ENCODE measurements around the gene BCO2.

BCO2 gene

DNA sequence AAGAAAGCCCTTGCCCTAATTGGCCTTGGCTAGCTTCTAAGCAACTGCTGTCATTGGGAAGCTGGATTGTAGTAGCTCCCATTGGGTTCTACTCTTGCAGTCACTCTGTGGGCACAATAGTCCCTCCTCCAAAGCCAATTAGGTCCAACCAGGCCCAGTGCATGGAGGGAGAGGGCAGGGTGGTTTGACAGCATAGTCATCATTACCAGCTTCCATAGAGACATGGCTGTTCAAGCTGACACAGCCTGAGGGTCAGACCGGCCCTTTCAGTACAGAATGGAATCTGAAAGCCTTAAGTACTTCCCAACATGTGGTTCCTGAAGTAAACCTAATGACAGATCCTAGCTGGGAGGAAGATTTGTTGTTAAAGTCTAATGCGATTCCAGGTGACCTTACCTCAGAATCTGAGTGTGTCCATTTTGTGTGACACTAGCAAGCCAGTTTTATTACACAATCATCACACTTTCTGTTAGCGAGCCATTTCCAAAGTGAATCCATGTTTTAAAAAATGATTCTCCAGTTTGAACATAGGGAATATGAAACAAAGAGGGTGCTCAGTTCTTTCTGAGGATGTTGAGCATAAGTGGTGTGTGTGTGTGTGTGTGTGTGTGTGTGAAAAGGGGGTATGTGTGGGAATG lies 78.4 kb downstream of the BCO2 start:
- DNase-seq = no peak

DNA sequence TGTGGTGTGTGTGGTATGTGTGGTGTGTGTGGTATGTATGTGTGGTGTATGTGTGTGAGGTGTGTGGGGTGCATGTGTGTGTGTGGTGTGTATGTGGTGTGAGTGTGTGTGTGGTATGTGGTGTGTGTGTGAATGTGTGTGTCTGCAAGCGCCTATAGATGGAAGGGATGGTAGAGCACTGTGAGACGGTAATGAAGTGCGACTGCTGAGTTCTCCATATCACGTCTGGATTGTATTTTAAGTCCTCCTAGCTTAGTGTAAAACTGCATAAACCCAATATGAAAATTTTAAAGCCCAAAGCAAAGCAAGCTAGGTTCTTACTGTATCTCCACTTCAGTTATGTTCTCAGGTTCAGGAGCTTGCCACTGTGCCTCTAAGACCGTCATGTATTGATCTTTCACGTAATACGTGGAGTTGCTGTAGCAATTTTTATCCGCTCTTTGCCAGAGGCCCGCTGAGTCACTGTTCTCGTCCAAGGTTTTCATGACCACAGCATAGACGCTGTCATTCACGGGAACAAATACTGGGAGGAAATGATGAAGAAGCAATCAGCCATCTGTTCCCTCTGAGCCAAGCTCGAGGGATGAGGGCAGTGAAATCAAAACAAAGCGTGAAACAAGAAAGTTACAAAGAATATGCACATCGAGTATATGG lies 79.9 kb downstream of the BCO2 start:
- no peak for DNase-seq

- DNase-seq = no peak
Observed at GRCh38 chr11:112260490-112260889, 85.2 kb downstream of the BCO2 start, which contains the start of gene PLET1. Gene PLET1 (minus strand): TSS chr11:112260860. CDS start chr11:112260589, 271 bp downstream.

GRCh38 chr11:112265659-112266409 lies 90.5 kb downstream of the BCO2 start:
- no peak for DNase-seq

DNA sequence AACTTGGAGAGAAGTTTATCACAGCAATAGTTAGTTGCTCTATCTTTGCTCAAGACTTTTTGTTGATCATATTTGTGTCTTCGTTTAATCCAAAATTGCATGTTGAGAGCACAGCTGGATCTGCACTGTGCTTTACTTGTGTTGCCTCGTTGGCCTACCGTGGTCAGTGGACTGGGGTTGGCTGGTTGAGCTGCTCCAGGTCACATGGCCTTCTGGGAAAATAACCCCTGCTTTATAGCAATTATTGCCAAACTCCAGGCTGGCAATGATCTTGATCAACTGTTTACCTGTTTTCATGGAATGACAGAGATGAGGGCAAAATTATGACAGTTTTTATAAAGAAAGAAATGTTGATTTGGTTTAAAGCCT lies 91.1 kb downstream of the BCO2 start:
- no peak for DNase-seq

- DNase-seq = no peak
Observed at GRCh38 chr11:112267188-112267591, 91.9 kb downstream of the BCO2 start.

DNA sequence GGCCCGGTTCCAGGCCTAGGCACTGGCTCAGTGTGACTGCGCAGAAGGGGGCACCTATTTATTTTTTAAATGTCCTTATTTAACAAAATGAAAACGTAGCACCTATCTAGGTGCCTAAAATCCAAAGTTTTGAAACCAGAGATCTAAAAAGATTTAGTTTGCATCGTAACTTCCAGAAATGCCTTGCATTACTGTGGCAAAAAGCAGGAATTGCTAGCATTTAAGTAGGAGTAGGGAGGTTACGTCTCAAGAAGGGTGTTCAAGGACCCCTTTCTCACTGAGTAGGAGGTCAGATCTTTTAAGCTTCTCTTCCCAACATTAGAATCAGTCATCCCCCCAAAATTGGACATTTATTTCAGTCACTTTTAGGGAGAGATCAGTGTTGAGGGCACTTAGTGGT lies 93.1 kb downstream of the BCO2 start:
- no peak for DNase-seq

All from stimulated activated CD4-positive, alpha-beta T cell treated with anti-CD3 and anti-CD28 coated beads, Interleukin-2, amount 100 ng/mL, for 24 hours (primary cell).